ENCODE measurements around the gene THAP4.

GRCh38 chr2:241540401-241540770, 96.6 kb downstream of the THAP4 start:
- TF ChIP-seq CTCF (IDR thresholded peaks at IDR 0.05) (no peak), POLR2A (IDR thresholded peaks at IDR 0.05) (no peak)
